ENCODE results near the gene PITX1. TPM values are rescaled to one million over a fixed set of nuclear protein-coding genes. Genes with fewer than 3 reads are reported as not detected.

Gene PITX1
- total RNA-seq, 2 experiments from 2014 or later, result not detected

DNA sequence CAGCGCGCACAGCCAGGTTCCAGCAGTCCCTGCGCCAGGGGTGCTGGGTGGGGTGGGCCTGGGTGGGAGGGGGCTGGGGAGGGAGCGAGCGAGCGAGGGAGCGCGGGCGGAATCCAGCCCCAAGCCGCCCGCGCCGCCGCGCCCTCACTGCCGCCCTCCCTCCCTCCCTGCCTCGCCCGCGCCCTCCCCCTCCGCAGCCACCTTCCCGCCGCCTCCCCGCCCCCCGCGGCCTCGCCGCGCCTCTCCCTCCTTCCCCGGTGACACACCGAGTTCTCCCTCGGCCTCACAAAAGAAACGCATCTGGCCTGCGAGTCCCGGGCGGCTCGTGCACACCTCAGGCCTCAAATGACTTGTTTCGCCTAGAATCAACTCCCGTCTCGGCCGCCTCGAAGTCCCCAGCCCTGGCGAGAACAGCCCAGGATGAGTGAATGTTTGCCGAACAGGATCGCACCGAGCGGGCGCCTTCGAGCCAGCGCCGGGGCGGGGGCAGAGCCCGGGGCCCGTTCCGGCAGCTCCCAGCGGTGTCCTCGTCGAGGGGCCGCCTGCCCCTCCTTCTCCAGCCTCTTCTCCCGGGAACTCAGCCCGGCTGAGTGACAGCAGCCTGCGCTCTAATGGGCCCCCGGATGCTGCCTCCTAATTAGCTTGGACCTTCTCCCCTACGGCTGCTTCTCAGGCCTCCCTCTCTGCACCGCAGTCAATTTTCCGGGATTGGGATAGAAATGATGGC, 371 bp upstream of the PITX1 start:
- Mint-ChIP-seq H3K27ac (peak overlapping the region; percentile 38), H3K4me1 (peaks cover 23% of the 10 kb centered on the region), H3K27me3 (peaks cover 82% of the 10 kb centered on the region), H3K4me3 (peak overlapping the region; percentile 88), H3K9me3 (peaks cover 2% of the 10 kb centered on the region), H3K36me3 (peaks cover 6% of the 10 kb centered on the region)
- DNase-seq, result peak; percentile 54
- POLR2A ChIA-PET, result no interaction called here
- peak; percentile 24 for ATAC-seq (ENCODE audit: low read depth)

GRCh38 chr5:135032999-135033861, 798 bp downstream of the PITX1 start:
- DNase-seq, result peak; percentile 60
- ATAC-seq (ENCODE audit: low read depth), result no peak
- Mint-ChIP-seq H3K4me1 (peaks cover 26% of the 10 kb centered on the region), H3K4me3 (peak overlapping the region; percentile 81), H3K27me3 (peaks cover 81% of the 10 kb centered on the region), H3K27ac (peak overlapping the region; percentile 60), H3K36me3 (peaks cover 7% of the 10 kb centered on the region), H3K9me3 (peaks cover 4% of the 10 kb centered on the region)
- POLR2A ChIA-PET, result interaction anchor here (0.6 kb wide), 1 partner anchor 277 kb away, joined by 3 read pairs; no protein-coding TSS in a partner anchor

- POLR2A ChIA-PET, result no interaction called here
- Mint-ChIP-seq H3K9me3 (peaks cover 4% of the 10 kb centered on the region), H3K27me3 (peaks cover 76% of the 10 kb centered on the region), H3K4me1 (peaks cover 26% of the 10 kb centered on the region), H3K36me3 (peaks cover 7% of the 10 kb centered on the region), H3K27ac (no peak overlapping the region), H3K4me3 (peak overlapping the region; percentile 61)
- no peak for DNase-seq
- no peak for ATAC-seq (ENCODE audit: low read depth)
These were observed 1.4 kb downstream of the PITX1 start for GRCh38 chr5:135032695-135032998.

DNA sequence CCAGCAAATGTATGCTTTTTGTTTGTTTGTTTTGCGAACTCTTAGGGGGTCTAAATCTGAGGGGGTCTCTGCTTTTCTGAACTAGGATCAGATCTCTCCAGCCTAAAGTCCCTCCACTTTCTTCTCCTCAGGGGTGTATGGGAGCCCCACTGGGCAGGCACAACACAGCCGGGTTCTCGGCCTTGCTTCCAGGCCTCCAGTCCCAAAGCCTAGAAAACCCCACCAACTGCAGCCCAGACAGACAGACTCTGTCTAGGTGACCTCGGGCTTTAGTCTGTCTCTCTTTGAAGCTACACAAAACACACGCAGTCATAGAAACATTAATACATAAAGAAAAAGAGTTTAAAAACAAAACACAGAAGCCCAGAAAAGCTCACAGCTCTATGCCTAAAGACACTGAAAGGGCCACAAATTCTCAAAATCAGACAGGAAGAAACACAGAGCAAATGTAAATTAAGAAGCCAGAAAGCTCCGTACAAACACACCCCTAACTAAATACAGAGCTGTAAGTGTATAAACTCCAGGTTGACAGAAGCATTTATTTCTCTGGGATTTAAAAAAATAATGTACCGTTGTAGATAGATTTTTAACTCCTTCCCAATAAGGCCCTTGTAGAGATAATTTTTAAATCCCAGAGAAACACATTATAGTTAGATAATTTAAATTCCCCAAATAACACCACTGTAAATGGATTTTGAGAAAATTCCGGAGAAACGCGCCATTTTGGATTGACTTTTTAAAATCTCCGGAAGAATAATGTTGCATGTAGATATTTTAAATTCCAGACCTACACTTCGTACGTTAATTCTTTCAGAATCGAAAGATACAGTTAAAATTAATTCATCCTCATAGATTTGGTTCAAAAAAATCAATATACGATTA, 2.0 kb downstream of the PITX1 start:
- Mint-ChIP-seq H3K36me3 (peaks cover 7% of the 10 kb centered on the region), H3K9me3 (peaks cover 4% of the 10 kb centered on the region), H3K27me3 (peaks cover 76% of the 10 kb centered on the region), H3K4me1 (peaks cover 26% of the 10 kb centered on the region), H3K27ac (no peak overlapping the region), H3K4me3 (peak overlapping the region; percentile 61)
- no peak for ATAC-seq (ENCODE audit: low read depth)
- POLR2A ChIA-PET, result no interaction called here
- DNase-seq, result no peak

DNA sequence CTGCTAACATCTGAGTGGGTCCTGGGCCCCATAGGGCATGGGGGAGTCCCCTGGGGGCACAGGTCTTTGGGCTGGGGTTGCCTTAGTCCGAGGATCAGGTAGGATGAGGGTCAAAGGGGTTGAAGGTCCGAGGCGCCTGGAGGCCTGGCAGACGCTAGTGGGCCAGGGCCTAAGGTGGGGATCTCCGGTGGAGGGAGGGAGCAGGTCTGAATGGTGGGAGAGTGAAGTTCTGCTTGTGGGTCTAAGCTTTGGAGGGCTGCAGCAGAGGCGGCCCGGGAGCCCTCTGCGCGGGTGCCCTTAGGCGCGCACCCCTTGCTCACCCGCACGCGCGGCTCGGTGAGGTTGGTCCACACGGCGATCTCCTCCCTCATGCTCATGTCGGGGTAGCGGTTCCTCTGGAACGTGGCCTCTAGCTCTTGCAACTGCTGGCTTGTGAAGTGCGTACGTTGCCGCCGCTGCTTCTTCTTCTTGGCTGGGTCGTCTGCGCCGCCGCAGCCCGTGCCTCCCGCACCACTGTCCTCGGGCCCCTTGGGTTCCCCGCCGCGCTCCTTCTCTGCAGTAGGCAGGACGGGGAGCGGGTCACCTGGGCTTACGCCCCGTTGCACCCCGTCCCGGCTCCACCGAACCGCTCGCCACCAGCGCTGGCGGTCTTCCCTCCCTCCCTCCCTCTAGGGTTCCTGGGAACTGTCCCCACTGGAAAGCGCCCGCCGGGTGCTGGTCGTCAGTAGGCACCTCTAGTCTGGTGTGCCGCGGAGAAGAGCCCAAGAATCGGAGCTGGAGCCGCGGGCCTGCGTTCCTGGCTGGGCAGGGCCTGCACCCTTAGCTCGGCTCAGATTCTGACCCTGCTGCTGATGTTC, 2.8 kb downstream of the PITX1 start:
- POLR2A ChIA-PET, result no interaction called here
- DNase-seq (peak; percentile 43), ATAC-seq (ENCODE audit: low read depth) (peak; percentile 29)
- Mint-ChIP-seq H3K27ac (no peak overlapping the region), H3K4me3 (peak overlapping the region; percentile 70), H3K9me3 (peaks cover 4% of the 10 kb centered on the region), H3K4me1 (peaks cover 26% of the 10 kb centered on the region), H3K27me3 (peaks cover 76% of the 10 kb centered on the region), H3K36me3 (peaks cover 7% of the 10 kb centered on the region)

GRCh38 chr5:135030123-135030955, 3.7 kb downstream of the PITX1 start:
- Mint-ChIP-seq H3K27me3 (peaks cover 76% of the 10 kb centered on the region), H3K36me3 (peaks cover 7% of the 10 kb centered on the region), H3K27ac (no peak overlapping the region), H3K4me3 (peak overlapping the region; percentile 70), H3K9me3 (peaks cover 4% of the 10 kb centered on the region), H3K4me1 (peaks cover 25% of the 10 kb centered on the region)
- no peak for DNase-seq
- POLR2A ChIA-PET, result no interaction called here
- ATAC-seq (ENCODE audit: low read depth), result no peak

DNA sequence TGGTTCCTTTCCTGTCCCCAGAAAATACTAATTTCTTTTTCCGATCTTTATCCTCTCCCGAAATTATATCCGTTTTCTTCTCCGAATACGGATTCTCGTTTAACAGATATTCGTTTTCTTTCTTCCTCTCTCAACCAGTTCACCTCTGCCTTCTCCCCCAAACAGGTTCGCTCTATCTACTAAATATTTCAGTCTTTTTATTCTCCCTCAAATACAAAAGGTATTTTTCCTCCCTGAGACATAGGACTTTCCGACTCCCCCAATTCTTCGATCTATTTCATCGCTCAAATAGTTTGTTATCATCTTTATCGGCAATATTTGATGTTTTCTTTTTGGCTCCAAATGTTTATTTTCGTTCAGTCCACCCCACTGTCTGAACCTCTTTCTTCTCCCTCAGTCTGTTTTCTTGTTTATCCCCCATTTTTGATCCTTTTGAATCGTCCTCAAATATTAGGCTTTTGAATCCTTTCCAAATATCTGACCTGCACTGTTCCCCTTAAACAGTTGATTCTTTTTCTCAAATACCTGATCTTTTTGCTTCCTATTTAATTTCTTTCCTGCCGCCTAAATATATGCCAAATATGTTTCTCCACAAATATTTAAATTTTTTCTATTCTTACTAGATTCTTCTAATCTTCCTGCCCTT, 4.4 kb downstream of the PITX1 start:
- no peak for ATAC-seq (ENCODE audit: low read depth)
- Mint-ChIP-seq H3K27me3 (peaks cover 71% of the 10 kb centered on the region), H3K4me3 (peak overlapping the region; percentile 35), H3K27ac (peak overlapping the region; percentile 58), H3K4me1 (peaks cover 25% of the 10 kb centered on the region), H3K9me3 (peaks cover 4% of the 10 kb centered on the region), H3K36me3 (peaks cover 7% of the 10 kb centered on the region)
- DNase-seq, result no peak
- POLR2A ChIA-PET, result no interaction called here

DNA sequence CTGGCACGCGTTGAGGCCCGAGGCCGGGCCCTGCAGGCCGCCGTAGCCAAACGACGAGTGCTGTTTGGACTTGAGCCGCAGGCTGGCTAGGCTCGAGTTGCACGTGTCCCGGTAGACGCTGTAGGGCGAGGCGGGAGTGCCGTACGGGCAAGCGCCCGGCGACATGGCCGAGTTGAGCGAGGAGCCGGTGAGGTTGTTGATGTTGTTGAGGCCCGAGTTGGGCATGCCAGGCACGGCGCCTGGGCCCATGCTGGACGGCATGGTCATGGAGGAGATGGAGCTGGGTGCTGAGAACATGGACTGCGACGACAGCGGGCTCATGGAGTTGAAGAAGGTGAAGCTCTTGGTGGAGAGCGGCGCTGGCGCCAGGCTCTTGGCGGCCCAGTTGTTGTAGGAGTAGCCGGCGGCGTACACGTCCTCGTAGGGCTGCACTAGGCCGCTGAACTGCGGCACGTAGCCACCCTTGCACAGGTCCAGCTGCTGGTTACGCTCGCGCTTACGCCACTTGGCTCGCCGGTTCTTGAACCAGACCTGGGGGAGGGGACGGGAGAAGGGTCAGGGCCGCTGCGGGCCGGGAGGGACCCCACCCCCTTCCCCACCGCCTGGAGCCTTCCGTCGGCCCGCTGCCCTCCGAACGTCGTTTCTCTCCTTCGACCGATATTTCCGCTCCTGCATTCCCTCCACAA, 5.1 kb downstream of the PITX1 start:
- POLR2A ChIA-PET, result no interaction called here
- DNase-seq, result peak; percentile 47
- Mint-ChIP-seq H3K27ac (peak overlapping the region; percentile 58), H3K4me1 (peaks cover 23% of the 10 kb centered on the region), H3K9me3 (peaks cover 4% of the 10 kb centered on the region), H3K36me3 (peaks cover 7% of the 10 kb centered on the region), H3K4me3 (no peak overlapping the region), H3K27me3 (peaks cover 67% of the 10 kb centered on the region)
- no peak for ATAC-seq (ENCODE audit: low read depth)

DNA sequence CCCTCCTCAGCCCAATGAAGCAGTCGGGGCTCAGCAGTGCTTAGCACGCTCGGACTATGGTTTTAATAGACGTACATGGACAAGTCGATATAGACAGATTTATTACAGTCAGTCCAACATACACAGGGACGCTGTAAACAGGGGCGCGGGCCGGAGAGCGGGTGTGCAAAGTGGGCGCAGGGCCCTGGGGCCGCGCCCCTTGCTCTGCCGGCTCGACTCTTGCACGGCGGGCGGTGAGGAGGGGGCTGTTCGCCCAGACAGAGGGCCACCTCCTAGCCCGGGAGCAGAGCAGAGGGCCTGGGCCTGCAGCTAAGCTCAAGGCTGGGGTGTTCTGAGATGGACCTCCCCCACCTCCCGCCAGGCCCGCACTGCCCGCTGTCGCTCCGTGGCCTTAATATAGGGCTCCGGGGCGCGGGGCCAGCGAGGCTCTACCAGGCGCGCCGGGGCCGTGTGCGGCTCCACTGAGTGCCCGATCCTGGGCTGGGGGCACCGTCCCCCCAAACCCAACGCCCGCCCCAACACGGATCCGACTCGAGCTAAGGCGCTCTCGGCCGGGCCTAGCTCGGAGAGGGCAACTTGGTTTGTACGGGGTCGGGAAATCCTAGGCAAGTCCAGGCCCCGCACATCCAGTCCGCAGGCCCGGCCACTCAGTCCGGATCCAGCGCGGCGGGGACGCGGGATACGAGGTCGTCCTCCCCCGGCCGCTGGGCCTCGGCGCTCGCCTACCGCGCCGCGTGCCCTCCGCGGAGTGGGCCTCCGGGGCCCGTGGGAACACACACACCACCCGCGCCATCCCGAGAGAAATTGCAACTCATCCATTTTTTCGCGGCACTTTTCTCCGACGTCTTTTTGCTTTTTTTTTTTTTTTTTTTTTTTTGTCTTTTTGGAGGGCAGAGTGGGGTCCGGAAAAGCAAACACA, 6.1 kb downstream of the PITX1 start:
- POLR2A ChIA-PET, result no interaction called here
- H3K4me3 Mint-ChIP-seq, result no peak overlapping the region
- H3K9me3 Mint-ChIP-seq, result peaks cover 4% of the 10 kb centered on the region
- peaks cover 7% of the 10 kb centered on the region for H3K36me3 Mint-ChIP-seq
- DNase-seq (peak; percentile 41), ATAC-seq (ENCODE audit: low read depth) (no peak)
- H3K27me3 Mint-ChIP-seq, result peaks cover 66% of the 10 kb centered on the region
- no peak overlapping the region for H3K27ac Mint-ChIP-seq
- peaks cover 18% of the 10 kb centered on the region for H3K4me1 Mint-ChIP-seq

DNA sequence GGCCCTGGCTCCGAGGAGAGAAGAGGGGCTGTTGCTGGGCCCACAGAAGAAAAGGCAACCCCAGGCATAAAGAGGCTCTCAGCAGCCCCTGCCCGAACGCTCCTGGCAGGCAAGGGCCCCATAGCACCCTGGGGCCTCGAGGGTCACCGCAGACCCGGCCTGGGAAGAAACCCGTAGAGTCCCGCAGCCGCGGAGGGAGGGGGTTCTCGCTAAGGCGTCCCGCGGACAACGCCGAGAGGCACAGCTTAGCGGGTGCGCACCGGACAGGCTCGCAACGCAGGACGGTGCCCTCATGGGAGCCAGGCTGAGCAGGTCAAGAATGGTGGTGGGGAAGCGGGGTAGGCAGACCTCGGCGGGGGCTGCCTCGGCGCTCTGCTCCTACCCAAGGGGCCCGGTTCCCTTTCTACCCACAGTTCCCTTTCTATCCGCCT, 6.7 kb downstream of the PITX1 start:
- DNase-seq (no peak), ATAC-seq (ENCODE audit: low read depth) (no peak)
- Mint-ChIP-seq H3K4me1 (peaks cover 16% of the 10 kb centered on the region), H3K27ac (no peak overlapping the region), H3K36me3 (peaks cover 7% of the 10 kb centered on the region), H3K4me3 (no peak overlapping the region), H3K9me3 (peaks cover 4% of the 10 kb centered on the region), H3K27me3 (peaks cover 68% of the 10 kb centered on the region)
- POLR2A ChIA-PET, result no interaction called here
